GM10266 (cell line): Measurements from ENCODE around the gene TMEM242.

Experiments used
- DNase-seq: peaks from one replicate; pipeline ENCODE4 v3.0.0; 2012; ENCODE audit errors: extremely low spot score
- CTCF ChIP-seq: IDR thresholded peaks from 2 replicates; pipeline ENCODE4 v1.5.1; 2012; ENCODE audit warnings: mild to moderate bottlenecking, low read depth; ENCODE audit not compliant: control insufficient read depth, insufficient read depth; ENCODE audit errors: missing control alignments

Gene TMEM242

GRCh38 chr6:157274471-157275226 lies 48.7 kb downstream of the TMEM242 start:
- peak; percentile 97 for TF ChIP-seq CTCF
- peak; percentile 95 for DNase-seq

GRCh38 chr6:157273756-157274470 lies 49.4 kb downstream of the TMEM242 start:
- peak; percentile 81 for DNase-seq

GRCh38 chr6:157272866-157273755 lies 50.2 kb downstream of the TMEM242 start:
- TF ChIP-seq CTCF = no peak

More at GRCh38 chr6:157273756-157274470, 49.4 kb downstream of the TMEM242 start:
- no peak for TF ChIP-seq CTCF

GRCh38 chr6:157272372-157272771 lies 50.9 kb downstream of the TMEM242 start:
- no peak for TF ChIP-seq CTCF
- DNase-seq = no peak

More at GRCh38 chr6:157272866-157273755, 50.2 kb downstream of the TMEM242 start:
- DNase-seq = no peak

GRCh38 chr6:157271911-157272310 lies 51.4 kb downstream of the TMEM242 start:
- no peak for DNase-seq
- no peak for TF ChIP-seq CTCF

- DNase-seq = no peak
- no peak for TF ChIP-seq CTCF
These were observed 51.9 kb downstream of the TMEM242 start for GRCh38 chr6:157271441-157271840.
